Fibroblast of lung (primary cell): Measurements from ENCODE around the gene PRKAG1. TPM values are rescaled to one million over a fixed set of nuclear protein-coding genes. Genes with fewer than 3 reads are reported as not detected.

Source experiments
- DNase-seq, 2 donors: peaks; one replicate each; pipeline versions ENCODE4 v3.0.0 to v3.0.0-alpha.2; 2010; ENCODE audit warnings: low read depth in 2 of 2
- H2AFZ ChIP-seq: 2 replicates; pipeline ENCODE4 v1.5.1; 2012; ENCODE audit warnings: low read length, control low read depth, inconsistent platforms
- H3K27ac ChIP-seq: 2 replicates; pipeline ENCODE4 v1.5.1; 2011; ENCODE audit warnings: low read length, control low read depth; ENCODE audit not compliant: insufficient read depth
- H3K27me3 ChIP-seq: 2 replicates; pipeline ENCODE4 v1.5.1; 2011; ENCODE audit warnings: mild to moderate bottlenecking, low read length; ENCODE audit not compliant: control insufficient read depth, insufficient read depth
- H3K36me3 ChIP-seq: 2 replicates; pipeline ENCODE4 v1.5.1; 2011; ENCODE audit warnings: low read length; ENCODE audit not compliant: control insufficient read depth, insufficient read depth
- H3K4me1 ChIP-seq: 2 replicates; pipeline ENCODE4 v1.5.1; 2011; ENCODE audit warnings: low read length; ENCODE audit not compliant: control insufficient read depth, insufficient read depth; ENCODE audit errors: extremely low read depth
- H3K4me2 ChIP-seq: 2 replicates; pipeline ENCODE4 v1.5.1; 2011; ENCODE audit warnings: low read length, control low read depth; ENCODE audit not compliant: insufficient read depth; ENCODE audit errors: extremely low read depth
- H3K4me3 ChIP-seq, 4 experiments: fragments of 200-600 bp in 1 of 4; sonication (generic) in 1 of 4; replicated peaks in 1 of 4; 2 replicates each; pipeline ENCODE4 v1.5.1; 2011 to 2016; ENCODE audit warnings: low read length in 4 of 4, low read depth in 3 of 4, mild to moderate bottlenecking in 3 of 4, control low read depth in 2 of 4, inconsistent platforms in 1 of 4, mixed read lengths in 1 of 4; ENCODE audit not compliant: insufficient read depth in 1 of 4; ENCODE audit errors: control extremely low read depth in 1 of 4
- H3K79me2 ChIP-seq: 2 replicates; pipeline ENCODE4 v1.5.1; 2012; ENCODE audit warnings: mild to moderate bottlenecking, low read length, inconsistent platforms; ENCODE audit not compliant: control insufficient read depth, insufficient read depth
- H3K9ac ChIP-seq: 2 replicates; pipeline ENCODE4 v1.5.1; 2011; ENCODE audit warnings: mild to moderate bottlenecking, low read length, control low read depth; ENCODE audit not compliant: insufficient read depth
- H3K9me3 ChIP-seq: 2 replicates; pipeline ENCODE4 v1.5.1; 2012; ENCODE audit warnings: low read depth, low read length; ENCODE audit not compliant: control insufficient read depth, insufficient read depth
- H4K20me1 ChIP-seq: 2 replicates; pipeline ENCODE4 v1.5.1; 2011; ENCODE audit warnings: low read length; ENCODE audit not compliant: control insufficient read depth, insufficient read depth; ENCODE audit errors: extremely low read depth
- EZH2 ChIP-seq: IDR thresholded peaks from 2 replicates; pipeline ENCODE4 v1.5.1; 2012; ENCODE audit warnings: low read length, control low read depth, mild to moderate bottlenecking; ENCODE audit errors: missing control alignments
- polyA plus RNA-seq, 2 donors: library from polyadenylated mRNA; depleted of rRNA in 1 of 2; stranded (reverse) in 1 of 2; unstranded in 1 of 2; fragments of >200 nt; gene quantifications; 2 replicates each; pipeline ENCODE4 v1.2.1, GENCODE V29; 2011 to 2012; ENCODE audit warnings: missing spikeins in 1 of 2
- total RNA-seq: library from RNA; depleted of rRNA; stranded (reverse); fragments of >200 nt; gene quantifications from 2 replicates; pipeline ENCODE4 v1.2.1, GENCODE V29; 2014
- TF ChIP-seq, protein P1 (sequence below), 2 donors: IDR thresholded peaks in 1 of 2; conservative IDR thresholded peaks in 1 of 2; 1 replicate in 1 of 2; 2 replicates in 1 of 2; pipeline ENCODE4 v1.5.1; 2011 to 2012; ENCODE audit warnings: low read length in 2 of 2, control low read depth in 1 of 2, inconsistent platforms in 1 of 2, low read depth in 1 of 2, mild to moderate bottlenecking in 1 of 2

PRKAG1 gene
- total and polyA plus RNA-seq, 2 donors (not counting 1 experiment from before 2014, with no cell fraction given), result 76.5 to 110 TPM

DNA sequence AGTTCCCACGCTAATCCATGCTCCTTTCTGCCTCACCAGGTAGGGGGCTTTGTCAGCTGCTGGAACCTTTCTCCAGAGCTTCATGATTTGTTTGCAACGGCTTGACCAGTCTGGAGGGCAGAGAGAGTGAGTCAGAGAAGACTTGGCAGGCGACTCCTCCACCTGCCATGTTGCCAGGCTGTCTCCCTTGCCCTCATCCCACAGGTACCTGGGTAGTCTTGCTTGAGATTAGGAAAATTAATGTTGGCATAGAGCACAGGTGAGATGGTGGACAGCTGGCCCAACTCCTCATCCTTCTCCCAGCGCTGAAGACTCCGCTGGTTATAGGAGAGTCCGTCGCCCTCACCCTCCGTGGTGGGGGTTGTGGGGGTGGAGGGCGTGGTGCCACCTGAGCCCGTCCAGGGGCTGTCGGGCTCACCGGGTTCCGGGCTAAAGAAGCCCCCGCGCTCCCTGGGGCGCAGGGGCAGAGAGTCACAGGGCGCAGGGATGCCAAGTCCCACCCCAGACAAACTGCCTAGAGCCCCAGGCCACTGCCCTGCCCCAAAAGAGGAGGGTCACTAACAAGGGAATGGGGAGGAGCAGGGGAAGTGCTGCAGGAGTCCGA lies 23.4 kb upstream of the PRKAG1 start:
- peaks cover 69% of the 10 kb centered on the region for H3K36me3 ChIP-seq

DNA sequence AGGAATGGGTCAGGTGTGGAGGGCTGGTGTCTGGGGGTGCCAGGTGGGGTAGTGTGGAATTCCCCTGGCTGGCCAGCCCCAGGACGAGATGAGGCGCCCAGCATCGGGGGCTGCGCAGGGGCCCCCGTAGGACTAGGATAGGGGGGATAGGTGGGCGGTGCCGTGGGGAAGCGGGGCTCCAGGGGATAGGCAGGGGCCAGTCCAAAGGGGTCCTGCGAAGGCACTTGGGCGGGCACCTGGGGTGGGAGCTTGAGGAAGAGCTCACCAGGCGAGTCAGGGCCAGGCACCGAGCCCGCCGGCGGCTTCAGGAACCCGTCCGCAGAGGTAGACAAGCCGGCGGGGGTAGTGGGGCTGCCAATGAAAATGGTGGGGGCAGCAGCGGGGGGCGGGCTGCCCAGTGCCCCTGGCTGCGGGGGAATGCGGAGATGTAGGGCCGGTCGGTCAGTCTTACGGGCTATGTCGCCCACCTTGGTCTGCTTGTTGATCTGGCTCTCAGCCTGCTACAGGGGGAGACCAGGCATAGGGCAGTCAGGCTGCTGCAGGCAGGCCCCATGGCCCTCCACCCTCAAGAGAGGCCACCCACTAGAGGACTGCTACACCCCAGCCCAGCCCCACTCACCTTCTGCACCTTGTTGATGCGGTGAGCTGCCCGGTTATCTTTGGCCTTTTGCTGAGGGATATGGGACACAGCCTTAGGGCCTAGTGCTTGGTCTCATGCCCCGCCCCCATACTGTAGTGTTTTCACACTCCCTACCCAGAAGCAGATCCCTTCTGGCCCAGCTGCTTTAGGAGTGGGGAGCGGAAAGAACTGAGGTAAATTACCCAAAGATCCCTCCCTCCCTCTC lies 22.7 kb upstream of the PRKAG1 start:
- no peak overlapping the region for H3K27ac ChIP-seq
- no peak overlapping the region for H3K4me3 ChIP-seq
- H3K79me2 ChIP-seq, result no peaks in the 10 kb centered on the region
- H2AFZ ChIP-seq, result no peak overlapping the region
- no peaks in the 10 kb centered on the region for H3K27me3 ChIP-seq
- DNase-seq, result no peak
- TF ChIP-seq, protein P1, sequence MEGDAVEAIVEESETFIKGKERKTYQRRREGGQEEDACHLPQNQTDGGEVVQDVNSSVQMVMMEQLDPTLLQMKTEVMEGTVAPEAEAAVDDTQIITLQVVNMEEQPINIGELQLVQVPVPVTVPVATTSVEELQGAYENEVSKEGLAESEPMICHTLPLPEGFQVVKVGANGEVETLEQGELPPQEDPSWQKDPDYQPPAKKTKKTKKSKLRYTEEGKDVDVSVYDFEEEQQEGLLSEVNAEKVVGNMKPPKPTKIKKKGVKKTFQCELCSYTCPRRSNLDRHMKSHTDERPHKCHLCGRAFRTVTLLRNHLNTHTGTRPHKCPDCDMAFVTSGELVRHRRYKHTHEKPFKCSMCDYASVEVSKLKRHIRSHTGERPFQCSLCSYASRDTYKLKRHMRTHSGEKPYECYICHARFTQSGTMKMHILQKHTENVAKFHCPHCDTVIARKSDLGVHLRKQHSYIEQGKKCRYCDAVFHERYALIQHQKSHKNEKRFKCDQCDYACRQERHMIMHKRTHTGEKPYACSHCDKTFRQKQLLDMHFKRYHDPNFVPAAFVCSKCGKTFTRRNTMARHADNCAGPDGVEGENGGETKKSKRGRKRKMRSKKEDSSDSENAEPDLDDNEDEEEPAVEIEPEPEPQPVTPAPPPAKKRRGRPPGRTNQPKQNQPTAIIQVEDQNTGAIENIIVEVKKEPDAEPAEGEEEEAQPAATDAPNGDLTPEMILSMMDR (conservative IDR thresholded peaks at IDR 0.05 in 1 of 2, IDR thresholded peaks at IDR 0.05 in 1 of 2; ENCODE audit: low read depth in 1 of 2, low read length in 2 of 2), result no peak
- TF ChIP-seq EZH2, result no peak
- no peak overlapping the region for H3K4me2 ChIP-seq
- no peaks in the 10 kb centered on the region for H4K20me1 ChIP-seq
- H3K4me1 ChIP-seq, result no peaks in the 10 kb centered on the region
- peaks cover 65% of the 10 kb centered on the region for H3K36me3 ChIP-seq
- H3K9ac ChIP-seq, result no peak overlapping the region
- H3K9me3 ChIP-seq, result no peaks in the 10 kb centered on the region

More for the DNA sequence above, 23.4 kb upstream of the PRKAG1 start:
- no peaks in the 10 kb centered on the region for H3K9me3 ChIP-seq
- no peak for TF ChIP-seq EZH2
- DNase-seq, result no peak
- no peak overlapping the region for H3K9ac ChIP-seq
- H3K27ac ChIP-seq, result no peak overlapping the region
- no peaks in the 10 kb centered on the region for H4K20me1 ChIP-seq
- no peak overlapping the region for H2AFZ ChIP-seq
- no peak overlapping the region for H3K4me2 ChIP-seq
- H3K4me3 ChIP-seq, result no peak overlapping the region
- H3K79me2 ChIP-seq, result no peaks in the 10 kb centered on the region
- H3K4me1 ChIP-seq, result no peaks in the 10 kb centered on the region
- H3K27me3 ChIP-seq, result no peaks in the 10 kb centered on the region

- H3K4me3 ChIP-seq, result no peak overlapping the region
- no peaks in the 10 kb centered on the region for H3K4me1 ChIP-seq
- no peaks in the 10 kb centered on the region for H3K79me2 ChIP-seq
- DNase-seq, result no peak
- no peak overlapping the region for H3K27ac ChIP-seq
- H4K20me1 ChIP-seq, result no peaks in the 10 kb centered on the region
- no peak for TF ChIP-seq EZH2
- TF ChIP-seq, protein P1 (conservative IDR thresholded peaks at IDR 0.05 in 1 of 2, IDR thresholded peaks at IDR 0.05 in 1 of 2; ENCODE audit: low read depth in 1 of 2, low read length in 2 of 2), result no peak
- H3K4me2 ChIP-seq, result no peak overlapping the region
- H3K27me3 ChIP-seq, result no peaks in the 10 kb centered on the region
- H3K36me3 ChIP-seq, result peaks cover 61% of the 10 kb centered on the region
- no peak overlapping the region for H3K9ac ChIP-seq
- H2AFZ ChIP-seq, result no peak overlapping the region
- no peaks in the 10 kb centered on the region for H3K9me3 ChIP-seq
These were observed 21.8 kb upstream of the PRKAG1 start for GRCh38 chr12:49040364-49040855.
